ENCODE measurements around the gene ARSG. TPM values are rescaled to one million over a fixed set of nuclear protein-coding genes. Genes with fewer than 3 reads are reported as not detected.

The ARSG gene
- total and polyA plus RNA-seq, 3 experiments from 2014 or later, result 7.0 to 9.5 (median 7.7) TPM

GRCh38 chr17:68462381-68463210, 171.3 kb downstream of the ARSG start:
- H3K4me1 Mint-ChIP-seq, result peaks cover 48 to 55% (median 53%) of the 10 kb centered on the region in 3 donors
- peaks cover 2% of the 10 kb centered on the region in 2 donors for H3K27me3 Mint-ChIP-seq
- ChIA-PET POLR2A (no interaction called here), CTCF (interaction anchor here (0.6 to 5.9 kb wide), 10 partner anchors 25 to 282 kb away, joined by 3 to 48 read pairs (median 3); no protein-coding TSS in a partner anchor)
- H3K4me3 Mint-ChIP-seq, result peak overlapping the region in 3 of 7 donors; percentile 4 to 64 (median 55)
- no peaks in the 10 kb centered on the region for H3K27me3 ChIP-seq (ENCODE audit: insufficient read depth, low read length, poor library complexity, severe bottlenecking)
- H3K9me3 ChIP-seq (ENCODE audit: low read length), result no peaks in the 10 kb centered on the region
- no peaks in the 10 kb centered on the region for H3K9me3 Mint-ChIP-seq
- H3K36me3 ChIP-seq (ENCODE audit: insufficient read depth, low read length), result no peaks in the 10 kb centered on the region
- H3K27ac Mint-ChIP-seq, result peak overlapping the region in 7 of 8 donors; percentile 3 to 71 (median 65)
- no peak overlapping the region for H3K27ac ChIP-seq (ENCODE audit: low read depth, low read length)
- no peaks in the 10 kb centered on the region for H3K36me3 Mint-ChIP-seq
- DNase-seq, result peak; percentile 46 to 75 (median 72)
- H3K4me1 ChIP-seq (ENCODE audit: insufficient read depth, low read length), result peaks cover 46% of the 10 kb centered on the region
- H3K4me3 ChIP-seq (ENCODE audit: low read length), result no peak overlapping the region

- Mint-ChIP-seq H3K36me3 (no peaks in the 10 kb centered on the region), H3K4me1 (peaks cover 40 to 48% (median 45%) of the 10 kb centered on the region in 3 donors), H3K9me3 (no peaks in the 10 kb centered on the region), H3K27ac (peak overlapping the region in 4 of 8 donors; percentile 3 to 86 (median 22)), H3K27me3 (peaks cover 2 to 10% of the 10 kb centered on the region in 2 donors), H3K4me3 (peak overlapping the region in 1 of 7 donors; percentile 4)
- Histone ChIP-seq H3K36me3 (ENCODE audit: insufficient read depth, low read length) (no peaks in the 10 kb centered on the region), H3K27ac (ENCODE audit: low read depth, low read length) (no peak overlapping the region), H3K4me1 (ENCODE audit: insufficient read depth, low read length) (peaks cover 41% of the 10 kb centered on the region), H3K4me3 (ENCODE audit: low read length) (no peak overlapping the region), H3K27me3 (ENCODE audit: insufficient read depth, low read length, poor library complexity, severe bottlenecking) (no peaks in the 10 kb centered on the region), H3K9me3 (ENCODE audit: low read length) (no peaks in the 10 kb centered on the region)
- no peak for DNase-seq
- ChIA-PET CTCF (interaction anchor here (1.2 to 1.6 kb wide), 8 partner anchors 16 to 406 kb away, joined by 3 to 4 read pairs (median 3); partner anchors contain the start of gene AMZ2), POLR2A (no interaction called here)
Observed at GRCh38 chr17:68463211-68464019, 172.1 kb downstream of the ARSG start.

- no peak for DNase-seq
- H3K4me3 Mint-ChIP-seq, result no peak overlapping the region
- Histone ChIP-seq H3K27ac (ENCODE audit: low read depth, low read length) (no peak overlapping the region), H3K36me3 (ENCODE audit: insufficient read depth, low read length) (no peaks in the 10 kb centered on the region), H3K4me3 (ENCODE audit: low read length) (no peak overlapping the region), H3K9me3 (ENCODE audit: low read length) (no peaks in the 10 kb centered on the region), H3K4me1 (ENCODE audit: insufficient read depth, low read length) (no peaks in the 10 kb centered on the region), H3K27me3 (ENCODE audit: insufficient read depth, low read length, poor library complexity, severe bottlenecking) (no peaks in the 10 kb centered on the region)
- H3K27ac Mint-ChIP-seq, result no peak overlapping the region
- peaks cover 0 to 3% (median 0%) of the 10 kb centered on the region in 3 donors for H3K4me1 Mint-ChIP-seq
- no peaks in the 10 kb centered on the region for H3K36me3 Mint-ChIP-seq
- no peaks in the 10 kb centered on the region for H3K9me3 Mint-ChIP-seq
- CTCF ChIA-PET, result interaction anchor here (0.7 to 1.7 kb wide), 4 partner anchors 10 to 219 kb away, joined by 3 to 9 read pairs (median 3); no protein-coding TSS in a partner anchor
- peaks cover 5 to 26% of the 10 kb centered on the region in 2 donors for H3K27me3 Mint-ChIP-seq
- POLR2A ChIA-PET, result interaction anchor here (0.6 kb wide), 1 partner anchor 330 kb away, joined by 3 read pairs; no protein-coding TSS in a partner anchor
Observed at GRCh38 chr17:68468334-68468733, 177.0 kb downstream of the ARSG start.

GRCh38 chr17:68468788-68469187, 177.5 kb downstream of the ARSG start:
- no peaks in the 10 kb centered on the region for H3K9me3 ChIP-seq (ENCODE audit: low read length)
- H3K27me3 ChIP-seq (ENCODE audit: insufficient read depth, low read length, poor library complexity, severe bottlenecking), result no peaks in the 10 kb centered on the region
- no peak overlapping the region for H3K27ac ChIP-seq (ENCODE audit: low read depth, low read length)
- H3K4me1 ChIP-seq (ENCODE audit: insufficient read depth, low read length), result no peaks in the 10 kb centered on the region
- no peaks in the 10 kb centered on the region for H3K36me3 ChIP-seq (ENCODE audit: insufficient read depth, low read length)
- peaks cover 3 to 26% of the 10 kb centered on the region in 2 donors for H3K27me3 Mint-ChIP-seq
- ChIA-PET POLR2A (no interaction called here), CTCF (interaction anchor here (0.7 to 1.7 kb wide), 4 partner anchors 10 to 215 kb away, joined by 3 to 9 read pairs (median 3); no protein-coding TSS in a partner anchor)
- no peaks in the 10 kb centered on the region for H3K9me3 Mint-ChIP-seq
- H3K4me3 Mint-ChIP-seq, result no peak overlapping the region
- peaks cover 0 to 3% (median 0%) of the 10 kb centered on the region in 3 donors for H3K4me1 Mint-ChIP-seq
- DNase-seq, result no peak
- no peak overlapping the region for H3K4me3 ChIP-seq (ENCODE audit: low read length)
- H3K27ac Mint-ChIP-seq, result no peak overlapping the region
- H3K36me3 Mint-ChIP-seq, result no peaks in the 10 kb centered on the region

Other genes with a start within 250 kb of the ARSG start
- 100 to 1,000 TPM; 113 to 118 TPM for gene AMZ2, start 43.5 kb upstream of the ARSG start, total RNA-seq
- 141 TPM for gene AMZ2, start 43.5 kb upstream of the ARSG start, polyA plus RNA-seq
- gene SLC16A6, start 368 bp upstream of the ARSG start, total RNA-seq, result 1 to 10 TPM; 8.4 to 9.4 TPM
- gene SLC16A6, start 368 bp upstream of the ARSG start, polyA plus RNA-seq, result 1.3 TPM
- 10 to 100 TPM in 1 of 2 experiments, 1 to 10 TPM in 1; 9.8 to 10.3 TPM for gene WIPI1, start 166.0 kb downstream of the ARSG start, total RNA-seq
- 8.2 TPM for gene WIPI1, start 166.0 kb downstream of the ARSG start, polyA plus RNA-seq
- gene PRKAR1A, start 220.9 kb downstream of the ARSG start, total RNA-seq, result 100 to 1,000 TPM; 197 to 203 TPM
- 191 TPM for gene PRKAR1A, start 220.9 kb downstream of the ARSG start, polyA plus RNA-seq